ENCODE results near the gene CCZ1B. TPM values are rescaled to one million over a fixed set of nuclear protein-coding genes. Genes with fewer than 3 reads are reported as not detected.
"Not testable (repeated sequence)": the region's sequence is repeated elsewhere in the genome, so short reads cannot be mapped to it uniquely, and the experiment has no call there.

Gene CCZ1B
- total RNA-seq, result 71.5 and 83.6 TPM in 2 replicates
- long read RNA-seq, partial matches to known transcripts, result 2 of 5 reads
- long read RNA-seq, other reads (novel, unspliced or antisense), result 1 of 5 reads

DNA sequence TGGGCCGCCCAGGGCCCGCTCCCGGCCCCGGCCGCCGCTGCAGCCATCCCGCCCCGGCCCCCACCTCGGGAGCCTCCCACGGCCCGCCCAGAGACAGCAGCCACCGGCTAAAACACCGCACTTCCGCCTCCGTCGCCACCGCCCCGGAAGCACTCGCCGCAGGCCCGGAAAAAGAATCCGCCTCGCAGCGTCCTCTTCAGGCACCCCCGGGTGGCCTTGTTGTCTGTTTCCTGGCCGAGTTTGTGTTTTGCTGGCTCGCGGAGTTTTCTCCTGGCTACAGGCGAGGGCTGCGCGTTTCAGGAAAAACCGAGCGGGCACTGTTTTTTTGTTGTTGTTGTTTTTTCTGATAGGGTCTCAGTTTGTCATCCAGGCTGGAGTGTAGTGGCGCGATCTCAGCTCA lies at the start of gene CCZ1B:
TSS of gene CCZ1B (minus strand) at position 125 of the 400 bp plus-strand sequence. CDS start at position 47, 78 bp downstream.
- peak; percentile 58 for DNase-seq (ENCODE audit: low spot score, unreplicated experiment)
- not testable (repeated sequence) for H3K9me3 Mint-ChIP-seq (ENCODE audit: low read depth); H3K36me3 Mint-ChIP-seq (ENCODE audit: insufficient read depth); H3K4me1 Mint-ChIP-seq (ENCODE audit: low read depth); H3K27me3 Mint-ChIP-seq
- TF ChIP-seq, protein P1, sequence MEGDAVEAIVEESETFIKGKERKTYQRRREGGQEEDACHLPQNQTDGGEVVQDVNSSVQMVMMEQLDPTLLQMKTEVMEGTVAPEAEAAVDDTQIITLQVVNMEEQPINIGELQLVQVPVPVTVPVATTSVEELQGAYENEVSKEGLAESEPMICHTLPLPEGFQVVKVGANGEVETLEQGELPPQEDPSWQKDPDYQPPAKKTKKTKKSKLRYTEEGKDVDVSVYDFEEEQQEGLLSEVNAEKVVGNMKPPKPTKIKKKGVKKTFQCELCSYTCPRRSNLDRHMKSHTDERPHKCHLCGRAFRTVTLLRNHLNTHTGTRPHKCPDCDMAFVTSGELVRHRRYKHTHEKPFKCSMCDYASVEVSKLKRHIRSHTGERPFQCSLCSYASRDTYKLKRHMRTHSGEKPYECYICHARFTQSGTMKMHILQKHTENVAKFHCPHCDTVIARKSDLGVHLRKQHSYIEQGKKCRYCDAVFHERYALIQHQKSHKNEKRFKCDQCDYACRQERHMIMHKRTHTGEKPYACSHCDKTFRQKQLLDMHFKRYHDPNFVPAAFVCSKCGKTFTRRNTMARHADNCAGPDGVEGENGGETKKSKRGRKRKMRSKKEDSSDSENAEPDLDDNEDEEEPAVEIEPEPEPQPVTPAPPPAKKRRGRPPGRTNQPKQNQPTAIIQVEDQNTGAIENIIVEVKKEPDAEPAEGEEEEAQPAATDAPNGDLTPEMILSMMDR (IDR thresholded peaks at IDR 0.05; ENCODE audit: unreplicated experiment), result peak; percentile 35
- Mint-ChIP-seq H3K27ac (peak within 1 kb of the TSS; percentile 98), H3K4me3 (ENCODE audit: low read depth) (peak within 1 kb of the TSS; percentile 95)

DNA sequence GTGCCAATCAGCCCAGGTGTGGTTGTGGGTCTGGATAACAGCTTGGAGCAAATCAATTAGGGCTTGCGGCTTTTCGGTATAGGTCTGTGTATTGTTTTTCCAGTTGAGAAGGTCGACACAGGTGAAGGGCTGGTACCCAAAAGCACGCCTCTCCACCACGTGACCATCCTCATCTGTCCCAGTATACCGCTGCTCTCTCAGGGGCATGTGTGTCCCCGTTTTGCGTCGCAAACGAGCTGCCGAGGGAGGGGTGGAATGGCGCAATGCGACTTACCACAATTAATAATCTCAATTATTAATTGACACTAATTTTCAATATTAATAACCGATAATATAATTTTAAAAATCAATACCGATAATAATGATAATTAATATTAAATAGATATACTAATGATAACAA lies 48.9 kb upstream of the CCZ1B start:
- H3K27ac Mint-ChIP-seq, result not testable (repeated sequence)
- H3K4me1 Mint-ChIP-seq (ENCODE audit: low read depth), result peaks cover 24% of the 10 kb centered on the region

DNA sequence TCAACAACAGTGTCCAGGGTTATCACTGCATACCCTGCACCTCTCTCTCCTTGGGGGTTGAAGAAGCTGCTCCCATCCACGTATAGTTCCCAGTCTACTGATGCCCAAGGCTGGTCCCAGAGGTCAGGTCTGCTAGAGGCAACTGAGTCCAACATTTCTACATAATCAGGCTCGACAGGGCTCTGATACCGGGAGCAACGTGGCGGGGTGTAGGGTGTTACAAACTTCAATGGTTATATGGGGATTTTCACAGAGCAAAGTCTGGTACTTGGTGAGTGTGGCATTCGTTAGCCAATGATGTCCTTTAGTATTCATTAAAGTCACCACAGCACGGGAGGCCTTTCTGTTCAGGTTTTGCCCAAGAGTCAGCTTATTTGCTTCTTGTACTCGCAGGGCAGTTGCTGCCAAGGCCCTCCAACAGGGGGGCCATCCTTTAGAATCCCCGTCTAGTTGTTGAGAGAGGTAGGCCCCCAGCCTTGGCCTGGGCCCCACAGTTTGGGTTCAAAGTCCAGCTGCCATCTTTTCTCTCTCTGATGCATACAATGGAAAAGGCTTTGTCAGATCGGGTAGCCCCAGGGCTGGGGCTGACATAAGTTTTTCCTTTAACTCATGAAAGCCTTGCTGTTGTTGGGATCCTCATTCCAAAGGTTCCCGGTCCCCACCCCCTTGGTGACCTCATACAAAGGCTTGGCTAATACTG lies 46.3 kb upstream of the CCZ1B start:
- not testable (repeated sequence) for H3K27ac Mint-ChIP-seq; DNase-seq (ENCODE audit: low spot score, unreplicated experiment); H3K27me3 Mint-ChIP-seq; H3K4me3 Mint-ChIP-seq (ENCODE audit: low read depth); H3K36me3 Mint-ChIP-seq (ENCODE audit: insufficient read depth)
- peaks cover 24% of the 10 kb centered on the region for H3K4me1 Mint-ChIP-seq (ENCODE audit: low read depth)
- H3K9me3 Mint-ChIP-seq (ENCODE audit: low read depth), result peaks cover 11% of the 10 kb centered on the region

More for the DNA sequence above, 48.9 kb upstream of the CCZ1B start:
- not testable (repeated sequence) for H3K36me3 Mint-ChIP-seq (ENCODE audit: insufficient read depth); H3K4me3 Mint-ChIP-seq (ENCODE audit: low read depth); H3K27me3 Mint-ChIP-seq; H3K9me3 Mint-ChIP-seq (ENCODE audit: low read depth); DNase-seq (ENCODE audit: low spot score, unreplicated experiment)

DNA sequence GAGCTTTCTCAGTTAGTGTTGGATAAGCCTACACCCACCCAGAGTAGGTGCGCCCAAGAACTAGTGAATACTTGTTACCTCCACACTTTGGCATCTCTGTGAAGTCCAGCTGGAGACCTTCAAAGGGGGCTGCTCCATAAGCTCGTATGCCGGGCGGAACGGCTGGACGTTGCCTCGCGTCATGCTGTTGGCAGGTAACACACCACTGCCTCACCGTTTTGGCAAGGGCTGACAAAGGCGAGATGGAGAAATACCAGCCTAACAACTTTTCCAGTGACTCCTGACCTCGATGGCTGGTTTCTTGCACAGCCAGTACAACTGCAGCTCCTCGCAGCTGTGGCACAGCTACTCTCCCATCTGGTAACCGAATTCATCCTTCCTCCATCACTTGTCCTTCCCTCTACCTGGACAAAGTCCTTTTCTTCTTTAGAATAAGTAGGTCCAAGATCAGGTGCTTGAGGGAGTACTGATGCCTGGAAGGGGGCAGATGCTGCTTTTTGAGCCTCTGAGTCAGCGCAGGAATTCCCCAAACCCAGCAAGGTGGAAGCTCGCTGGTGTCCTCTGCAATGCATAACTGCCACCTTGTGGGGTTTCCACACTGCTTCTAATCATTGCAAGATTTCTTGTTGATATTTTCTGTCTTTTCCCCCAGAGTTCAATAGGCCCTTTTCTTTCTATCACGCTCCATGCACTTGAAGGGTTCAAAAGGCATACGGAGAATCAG lies 45.5 kb upstream of the CCZ1B start:
- DNase-seq (ENCODE audit: low spot score, unreplicated experiment); H3K27me3 Mint-ChIP-seq; H3K4me3 Mint-ChIP-seq (ENCODE audit: low read depth); H3K36me3 Mint-ChIP-seq (ENCODE audit: insufficient read depth); H3K27ac Mint-ChIP-seq: not testable (repeated sequence)
- H3K9me3 Mint-ChIP-seq (ENCODE audit: low read depth), result peaks cover 11% of the 10 kb centered on the region
- H3K4me1 Mint-ChIP-seq (ENCODE audit: low read depth), result peaks cover 24% of the 10 kb centered on the region

DNA sequence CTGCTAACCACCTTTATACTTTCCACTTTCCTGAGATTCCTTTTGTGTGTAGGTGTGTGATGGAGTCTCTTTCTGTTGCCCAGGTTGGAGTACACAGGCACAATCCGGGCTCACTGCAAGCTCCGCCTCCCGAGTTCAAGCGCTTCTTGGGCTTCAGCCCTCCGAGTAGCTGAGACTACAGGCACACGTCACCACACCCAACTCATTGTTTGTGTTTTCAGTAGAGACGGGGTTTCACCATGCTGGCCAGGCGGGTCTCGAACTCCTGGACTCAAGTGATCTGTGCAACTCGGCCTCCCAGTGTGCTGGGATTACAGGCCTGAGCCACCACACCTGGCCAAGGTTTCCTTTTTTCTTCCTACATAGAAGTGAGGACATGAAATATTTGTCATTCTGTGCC lies 38.7 kb upstream of the CCZ1B start:
- DNase-seq (ENCODE audit: low spot score, unreplicated experiment); H3K27ac Mint-ChIP-seq; H3K4me1 Mint-ChIP-seq (ENCODE audit: low read depth); H3K36me3 Mint-ChIP-seq (ENCODE audit: insufficient read depth); H3K4me3 Mint-ChIP-seq (ENCODE audit: low read depth); H3K27me3 Mint-ChIP-seq: not testable (repeated sequence)
- H3K9me3 Mint-ChIP-seq (ENCODE audit: low read depth), result peaks cover 12% of the 10 kb centered on the region

DNA sequence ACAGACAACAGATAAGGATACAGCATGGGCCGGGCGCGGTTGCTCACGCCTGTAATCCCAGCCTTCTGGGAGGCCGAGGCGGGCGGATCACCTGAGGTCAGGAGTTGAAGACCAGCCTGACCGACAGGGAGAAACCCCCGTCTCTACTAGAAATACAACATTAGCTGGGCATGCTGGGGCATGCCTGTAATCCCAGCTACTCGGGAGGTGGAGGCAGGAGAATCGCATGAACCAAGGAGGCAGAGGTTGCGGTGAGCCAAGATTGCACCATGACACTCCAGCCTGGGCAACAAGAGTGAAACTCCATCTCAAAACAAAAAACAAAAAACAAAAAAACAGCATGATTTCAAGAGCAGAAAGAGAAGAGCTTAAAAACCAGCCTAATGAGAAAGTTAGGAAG lies 38.1 kb upstream of the CCZ1B start:
- not testable (repeated sequence) for DNase-seq (ENCODE audit: low spot score, unreplicated experiment); H3K36me3 Mint-ChIP-seq (ENCODE audit: insufficient read depth); H3K4me1 Mint-ChIP-seq (ENCODE audit: low read depth); H3K27me3 Mint-ChIP-seq; H3K27ac Mint-ChIP-seq; H3K4me3 Mint-ChIP-seq (ENCODE audit: low read depth)
- H3K9me3 Mint-ChIP-seq (ENCODE audit: low read depth), result peaks cover 12% of the 10 kb centered on the region

DNA sequence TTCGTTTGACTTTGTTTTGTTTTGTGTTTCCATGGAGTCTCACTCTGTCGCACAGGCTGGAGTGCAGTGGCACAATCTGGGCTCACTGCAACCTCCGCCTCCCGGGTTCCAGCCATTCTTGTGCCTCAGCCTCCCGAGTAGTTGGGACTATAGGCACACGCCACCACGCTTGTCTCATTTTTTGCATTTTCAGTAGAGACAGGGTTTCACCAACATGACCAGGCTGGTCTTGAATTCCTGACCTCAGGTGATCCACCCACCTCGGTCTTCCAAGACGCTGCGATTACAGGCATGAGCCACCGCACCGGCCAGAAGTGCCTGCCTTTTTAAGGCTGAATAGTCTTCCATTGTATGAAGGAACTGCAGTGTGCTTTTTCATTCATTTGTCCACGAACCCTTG lies 36.8 kb upstream of the CCZ1B start:
- not testable (repeated sequence) for H3K27ac Mint-ChIP-seq; H3K27me3 Mint-ChIP-seq; H3K4me3 Mint-ChIP-seq (ENCODE audit: low read depth); DNase-seq (ENCODE audit: low spot score, unreplicated experiment); H3K9me3 Mint-ChIP-seq (ENCODE audit: low read depth); H3K36me3 Mint-ChIP-seq (ENCODE audit: insufficient read depth); H3K4me1 Mint-ChIP-seq (ENCODE audit: low read depth)

DNA sequence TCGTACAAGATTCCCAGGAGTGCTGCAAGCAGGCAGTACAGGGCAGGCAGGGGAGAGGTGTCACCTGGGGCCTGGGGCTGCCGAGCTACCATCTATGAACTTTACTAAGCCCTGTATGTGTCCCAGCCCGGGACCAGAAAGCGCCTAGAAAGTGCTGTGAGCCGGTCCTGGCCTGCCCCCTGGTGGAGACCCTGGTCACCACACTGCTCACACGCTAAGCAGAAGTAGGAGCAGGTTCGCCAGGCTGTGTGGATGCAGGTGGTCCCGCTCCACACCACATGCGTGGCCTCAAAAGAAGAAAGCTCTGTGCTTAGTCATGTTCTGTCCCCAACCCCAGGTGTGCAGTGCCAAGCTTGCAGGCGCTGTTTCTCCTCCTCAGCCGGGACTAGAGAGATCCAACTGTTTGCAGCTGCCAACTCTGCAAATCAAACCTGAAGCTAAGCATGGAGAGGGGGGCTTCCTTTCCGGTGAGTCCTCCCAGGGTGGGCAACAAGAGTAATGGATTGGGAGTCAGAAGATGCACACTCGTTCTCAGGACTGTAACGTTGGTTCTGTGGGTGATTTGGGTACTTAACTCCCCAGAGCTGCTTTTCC lies 31.7 kb upstream of the CCZ1B start:
- H3K36me3 Mint-ChIP-seq (ENCODE audit: insufficient read depth); H3K27me3 Mint-ChIP-seq; H3K4me1 Mint-ChIP-seq (ENCODE audit: low read depth); H3K4me3 Mint-ChIP-seq (ENCODE audit: low read depth); H3K9me3 Mint-ChIP-seq (ENCODE audit: low read depth); H3K27ac Mint-ChIP-seq: not testable (repeated sequence)
- peak; percentile 62 for DNase-seq (ENCODE audit: low spot score, unreplicated experiment)
- TF ChIP-seq, protein P1 (IDR thresholded peaks at IDR 0.05; ENCODE audit: unreplicated experiment), result peak; percentile 84

DNA sequence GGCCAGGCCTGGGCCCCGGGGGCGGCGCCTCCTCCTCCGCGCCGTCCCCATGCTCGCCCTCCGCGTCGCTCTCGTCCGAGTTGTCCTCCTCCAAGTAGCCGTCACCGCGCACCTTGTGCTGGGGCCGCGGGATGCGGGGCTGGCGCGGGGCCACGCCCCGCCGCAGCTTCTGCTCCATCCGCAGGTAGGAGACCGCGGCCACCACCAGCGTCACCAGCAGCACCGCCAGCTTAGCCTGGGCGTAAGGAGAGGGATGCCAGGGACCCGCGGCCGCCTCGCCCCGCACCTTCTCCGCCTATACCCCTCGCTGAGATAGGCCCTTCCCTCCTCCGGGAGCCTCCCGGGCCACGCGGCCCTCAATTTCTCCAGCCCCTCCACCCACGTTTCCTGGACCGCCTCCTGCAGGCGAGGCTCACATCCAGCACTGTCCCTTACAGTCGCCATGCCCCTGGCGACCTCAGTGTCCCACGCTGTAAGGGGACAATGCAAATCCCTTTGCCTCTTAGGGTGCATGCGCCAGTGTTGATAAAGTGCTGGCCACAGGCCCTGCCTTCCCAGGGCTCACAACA lies 29.6 kb upstream of the CCZ1B start:
- H3K4me3 Mint-ChIP-seq (ENCODE audit: low read depth), result peak overlapping the region; percentile 73
- not testable (repeated sequence) for H3K9me3 Mint-ChIP-seq (ENCODE audit: low read depth); H3K27ac Mint-ChIP-seq; H3K4me1 Mint-ChIP-seq (ENCODE audit: low read depth); H3K36me3 Mint-ChIP-seq (ENCODE audit: insufficient read depth); H3K27me3 Mint-ChIP-seq; DNase-seq (ENCODE audit: low spot score, unreplicated experiment)

DNA sequence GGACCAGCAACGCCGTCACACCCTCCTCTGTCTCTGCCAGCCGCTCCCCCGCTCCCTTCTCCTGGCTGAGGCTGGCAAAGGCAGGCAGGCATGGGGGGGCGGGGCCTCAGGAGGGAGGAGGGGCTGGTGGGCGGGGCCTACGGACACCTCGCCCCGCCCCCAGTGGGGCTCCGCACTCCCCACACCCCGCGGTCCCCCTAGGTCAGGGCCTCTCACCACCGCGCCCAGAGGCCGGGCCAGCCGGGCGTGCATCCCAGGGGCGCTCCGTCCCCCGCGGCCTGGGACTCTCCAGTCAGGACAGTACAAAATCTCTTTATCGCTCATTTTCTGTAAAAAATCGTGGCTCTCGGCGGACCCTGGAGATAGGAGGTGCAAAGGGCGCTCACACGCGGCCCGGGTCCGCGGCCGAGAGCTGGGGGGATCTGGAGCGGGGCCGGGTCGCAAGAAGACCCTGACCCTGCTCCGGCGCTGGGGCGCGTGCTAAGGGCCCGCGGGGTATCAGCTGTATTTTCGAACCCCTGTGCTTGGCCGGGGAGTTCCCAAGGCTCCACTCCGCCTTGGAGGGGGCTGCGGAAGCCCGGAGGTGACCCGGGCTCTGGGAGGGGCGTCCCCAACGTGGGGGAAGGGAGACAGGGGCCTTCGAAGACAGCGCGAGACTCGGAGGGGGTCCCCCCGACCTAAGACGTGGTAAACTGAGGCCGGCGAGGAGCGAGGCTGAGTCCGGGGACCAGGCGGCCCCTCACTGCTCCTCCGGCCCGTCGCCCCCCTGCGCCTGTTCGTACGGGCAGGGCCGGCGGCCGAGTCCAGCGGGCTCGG lies 28.9 kb upstream of the CCZ1B start:
- H3K27ac Mint-ChIP-seq; H3K4me1 Mint-ChIP-seq (ENCODE audit: low read depth); H3K36me3 Mint-ChIP-seq (ENCODE audit: insufficient read depth); H3K9me3 Mint-ChIP-seq (ENCODE audit: low read depth); H3K27me3 Mint-ChIP-seq; DNase-seq (ENCODE audit: low spot score, unreplicated experiment): not testable (repeated sequence)
- H3K4me3 Mint-ChIP-seq (ENCODE audit: low read depth), result peak overlapping the region; percentile 76
